Astrocyte (in vitro differentiated cells and primary cell): Measurements from ENCODE around the gene AHCY. TPM values are rescaled to one million over a fixed set of nuclear protein-coding genes. Genes with fewer than 3 reads are reported as not detected.
"Not testable (repeated sequence)": the region's sequence is repeated elsewhere in the genome, so short reads cannot be mapped to it uniquely, and the experiment has no call there.

Experiments used
- DNase-seq: peaks from one replicate; pipeline ENCODE4 v3.0.0-alpha.2; 2010; ENCODE audit warnings: low read depth
- FAIRE-seq: peaks from 2 replicates; lab custom pipeline; 2011; peaks lifted over from hg19 to GRCh38; lab: Jason Lieb, UNC
- H2AFZ ChIP-seq: 2 replicates; pipeline ENCODE4 v1.6.0; 2012; ENCODE audit warnings: low read depth, low read length, inconsistent platforms
- H3K27ac ChIP-seq: 2 replicates; pipeline ENCODE4 v1.5.1; 2011; ENCODE audit warnings: low read depth, low read length, inconsistent platforms
- H3K27me3 ChIP-seq: 2 replicates; pipeline ENCODE4 v1.6.0; 2011; ENCODE audit warnings: low read length, inconsistent platforms; ENCODE audit not compliant: insufficient read depth
- H3K36me3 ChIP-seq: 2 replicates; pipeline ENCODE4 v1.5.1; 2011; ENCODE audit warnings: low read length, inconsistent platforms; ENCODE audit not compliant: insufficient read depth
- H3K4me1 ChIP-seq: 2 replicates; pipeline ENCODE4 v1.5.1; 2011; ENCODE audit warnings: low read length, inconsistent platforms; ENCODE audit not compliant: insufficient read depth
- H3K4me2 ChIP-seq: 2 replicates; pipeline ENCODE4 v1.6.0; 2012; ENCODE audit warnings: low read length, inconsistent platforms
- H3K4me3 ChIP-seq: 2 replicates; pipeline ENCODE4 v1.5.1; 2011; ENCODE audit warnings: low read depth, mild to moderate bottlenecking, low read length, inconsistent platforms; ENCODE audit not compliant: insufficient read depth
- H3K79me2 ChIP-seq: 2 replicates; pipeline ENCODE4 v1.6.0; 2012; ENCODE audit warnings: mild to moderate bottlenecking, low read length, inconsistent platforms; ENCODE audit not compliant: insufficient read depth
- H3K9ac ChIP-seq: 2 replicates; pipeline ENCODE4 v1.6.0; 2012; ENCODE audit warnings: mild to moderate bottlenecking, low read length, inconsistent platforms
- H3K9me3 ChIP-seq: 2 replicates; pipeline ENCODE4 v1.5.1; 2012; ENCODE audit warnings: low read depth, mild to moderate bottlenecking, low read length, inconsistent platforms; ENCODE audit not compliant: insufficient read depth
- H4K20me1 ChIP-seq: 2 replicates; pipeline ENCODE4 v1.6.0; 2012; ENCODE audit warnings: low read length, inconsistent platforms; ENCODE audit not compliant: insufficient read depth
- H3K27ac Mint-ChIP-seq: one replicate; pipeline ENCODE4 v1.8.0; 2021; ENCODE audit warnings: mild to moderate bottlenecking, mixed read lengths; ENCODE audit not compliant: unreplicated experiment
- H3K27me3 Mint-ChIP-seq: one replicate; pipeline ENCODE4 v1.8.0; 2021; ENCODE audit warnings: low read depth, mixed read lengths; ENCODE audit not compliant: unreplicated experiment
- H3K36me3 Mint-ChIP-seq: one replicate; pipeline ENCODE4 v1.8.0; 2021; ENCODE audit warnings: low read depth, mixed read lengths; ENCODE audit not compliant: unreplicated experiment
- H3K4me1 Mint-ChIP-seq: one replicate; pipeline ENCODE4 v1.8.0; 2021; ENCODE audit warnings: low read depth, mixed read lengths; ENCODE audit not compliant: unreplicated experiment
- H3K4me3 Mint-ChIP-seq: one replicate; pipeline ENCODE4 v1.8.0; 2021; ENCODE audit warnings: mild to moderate bottlenecking, moderate library complexity, mixed read lengths; ENCODE audit not compliant: unreplicated experiment
- H3K9me3 Mint-ChIP-seq: one replicate; pipeline ENCODE4 v1.8.0; 2021; ENCODE audit warnings: mild to moderate bottlenecking, mixed read lengths; ENCODE audit not compliant: unreplicated experiment
- CTCF ChIP-seq: IDR thresholded peaks from 2 replicates; pipeline ENCODE4 v1.5.1; 2011; ENCODE audit warnings: low read depth, mild to moderate bottlenecking, inconsistent platforms, low read length, moderate library complexity; ENCODE audit not compliant: insufficient read depth
- EZH2 ChIP-seq: IDR thresholded peaks from 2 replicates; pipeline ENCODE4 v1.6.1; 2012; ENCODE audit warnings: mild to moderate bottlenecking, low read length, inconsistent platforms; ENCODE audit not compliant: insufficient read depth
- total RNA-seq: library from RNA; stranded (reverse); gene quantifications from 2 replicates; pipeline ENCODE4 v1.2.1, GENCODE V29; 2021

The AHCY gene
- total RNA-seq, 1 donor from 2014 or later: 203 TPM

- H3K27ac ChIP-seq: no peak overlapping the region
- DNase-seq (no peak), FAIRE-seq (no peak)
- no peaks in the 10 kb centered on the region for H3K36me3 Mint-ChIP-seq
- TF ChIP-seq EZH2 (no peak), CTCF (no peak)
- H3K27me3 ChIP-seq: no peaks in the 10 kb centered on the region
- H3K36me3 ChIP-seq: no peaks in the 10 kb centered on the region
- H3K9ac ChIP-seq: no peak overlapping the region
- H3K27me3 Mint-ChIP-seq: no peaks in the 10 kb centered on the region
- H3K4me3 Mint-ChIP-seq: no peak overlapping the region
- H2AFZ ChIP-seq: no peak overlapping the region
- no peaks in the 10 kb centered on the region for H3K79me2 ChIP-seq
- no peak overlapping the region for H3K4me3 ChIP-seq
- peaks cover 9% of the 10 kb centered on the region for H3K4me1 ChIP-seq
- H3K4me2 ChIP-seq: no peak overlapping the region
- no peaks in the 10 kb centered on the region for H3K9me3 ChIP-seq
- H3K27ac Mint-ChIP-seq: no peak overlapping the region
- no peaks in the 10 kb centered on the region for H4K20me1 ChIP-seq
- H3K4me1 Mint-ChIP-seq: peaks cover 10% of the 10 kb centered on the region
- H3K9me3 Mint-ChIP-seq: no peaks in the 10 kb centered on the region
These were observed 28.7 kb upstream of the AHCY start for GRCh38 chr20:34331838-34332237.

GRCh38 chr20:34330861-34331544 is 27.8 kb upstream of the AHCY start:
- H3K4me1 Mint-ChIP-seq: peaks cover 10% of the 10 kb centered on the region
- H3K4me3 Mint-ChIP-seq, H3K27me3 ChIP-seq, H3K36me3 Mint-ChIP-seq, H3K9me3 ChIP-seq, H3K4me3 ChIP-seq, H3K36me3 ChIP-seq, DNase-seq, H3K4me2 ChIP-seq, H3K79me2 ChIP-seq, H2AFZ ChIP-seq, H4K20me1 ChIP-seq, H3K9me3 Mint-ChIP-seq, H3K27ac Mint-ChIP-seq, H3K9ac ChIP-seq, FAIRE-seq, H3K27ac ChIP-seq, H3K4me1 ChIP-seq, H3K27me3 Mint-ChIP-seq: not testable (repeated sequence)

GRCh38 chr20:34328928-34329677 is 25.9 kb upstream of the AHCY start:
- TF ChIP-seq EZH2: no peak
- no peak for TF ChIP-seq CTCF
- H3K36me3 Mint-ChIP-seq: no peaks in the 10 kb centered on the region
- Histone ChIP-seq H2AFZ (no peak overlapping the region), H3K4me3 (no peak overlapping the region), H3K36me3 (no peaks in the 10 kb centered on the region), H4K20me1 (no peaks in the 10 kb centered on the region), H3K4me1 (no peaks in the 10 kb centered on the region), H3K9me3 (no peaks in the 10 kb centered on the region), H3K79me2 (no peaks in the 10 kb centered on the region), H3K27me3 (no peaks in the 10 kb centered on the region), H3K9ac (no peak overlapping the region), H3K4me2 (no peak overlapping the region), H3K27ac (no peak overlapping the region)
- DNase-seq: peak; percentile 33
- H3K9me3 Mint-ChIP-seq: no peaks in the 10 kb centered on the region
- H3K27me3 Mint-ChIP-seq: no peaks in the 10 kb centered on the region
- H3K4me1 Mint-ChIP-seq: peaks cover 7% of the 10 kb centered on the region
- H3K27ac Mint-ChIP-seq: no peak overlapping the region
- no peak overlapping the region for H3K4me3 Mint-ChIP-seq
- no peak for FAIRE-seq

- not testable (repeated sequence) for H3K4me2 ChIP-seq, FAIRE-seq, H3K79me2 ChIP-seq, H4K20me1 ChIP-seq, H3K36me3 Mint-ChIP-seq, H3K4me3 Mint-ChIP-seq, H3K4me3 ChIP-seq, H3K27ac ChIP-seq, H2AFZ ChIP-seq, H3K27me3 ChIP-seq, H3K4me1 Mint-ChIP-seq, H3K4me1 ChIP-seq, H3K9me3 ChIP-seq, H3K27ac Mint-ChIP-seq, H3K27me3 Mint-ChIP-seq, DNase-seq, H3K9me3 Mint-ChIP-seq, H3K9ac ChIP-seq, H3K36me3 ChIP-seq
These were observed 25.1 kb upstream of the AHCY start for GRCh38 chr20:34328207-34328606.
